HEK293T (cell line): ENCODE measurements around the gene SGSH.

Experiments used
- CTCF ChIA-PET: fragments of 350-600 bp; formaldehyde crosslinking; extraction: SDS; loops from one replicate; lab custom pipeline; 2021; ENCODE audit warnings: antibody characterized with exemption, inconsistent platforms; lab: Yijun Ruan, JAX
- POLR2A ChIA-PET: fragments of 350-600 bp; formaldehyde crosslinking; extraction: SDS; loops from one replicate; lab custom pipeline; 2020; ENCODE audit warnings: antibody characterized with exemption, inconsistent platforms; lab: Yijun Ruan, JAX
- DNase-seq: peaks from one replicate; pipeline ENCODE4 v3.0.0; 2012; ENCODE audit warnings: mixed read lengths; ENCODE audit errors: extremely low spot score
- ARNT ChIP-seq: fragments of 450-650 bp; IDR thresholded peaks from 2 replicates; pipeline ENCODE4 v1.6.1; 2017; ENCODE audit warnings: mild to moderate bottlenecking
- BHLHE40 ChIP-seq: fragments of 450-650 bp; IDR thresholded peaks from 2 replicates; pipeline ENCODE4 v1.6.1; 2016; ENCODE audit warnings: mild to moderate bottlenecking, moderate library complexity, borderline replicate concordance
- CTBP1 ChIP-seq: fragments of 450-650 bp; IDR thresholded peaks from 2 replicates; pipeline ENCODE4 v1.6.1; 2016; ENCODE audit warnings: borderline replicate concordance
- ELF4 ChIP-seq: fragments of 450-650 bp; IDR thresholded peaks from 2 replicates; pipeline ENCODE4 v1.6.1; 2017; ENCODE audit warnings: antibody characterized with exemption
- FOXA1 ChIP-seq: fragments of 450-650 bp; IDR thresholded peaks from 2 replicates; pipeline ENCODE4 v1.6.1; 2016; ENCODE audit warnings: mild to moderate bottlenecking
- FOXK2 ChIP-seq: fragments of 450-650 bp; IDR thresholded peaks from 2 replicates; pipeline ENCODE4 v1.6.1; 2016; ENCODE audit warnings: mild to moderate bottlenecking
- FOXM1 ChIP-seq: fragments of 450-650 bp; IDR thresholded peaks from 2 replicates; pipeline ENCODE4 v1.6.1; 2017; ENCODE audit warnings: mild to moderate bottlenecking, borderline replicate concordance
- HDGF ChIP-seq: fragments of 450-650 bp; IDR thresholded peaks from 2 replicates; pipeline ENCODE4 v1.6.1; 2017; ENCODE audit warnings: antibody characterized with exemption, borderline replicate concordance
- L3MBTL2 ChIP-seq: fragments of 450-650 bp; conservative IDR thresholded peaks from 2 replicates; pipeline ENCODE4 v1.6.1; 2016; ENCODE audit warnings: mild to moderate bottlenecking
- LEF1 ChIP-seq: fragments of 450-650 bp; IDR thresholded peaks from 2 replicates; pipeline ENCODE4 v1.6.1; 2017; ENCODE audit warnings: mild to moderate bottlenecking, borderline replicate concordance
- NFRKB ChIP-seq: fragments of 450-650 bp; IDR thresholded peaks from 2 replicates; pipeline ENCODE4 v1.6.1; 2016; ENCODE audit warnings: mild to moderate bottlenecking, moderate library complexity
- PKNOX1 ChIP-seq: fragments of 450-650 bp; IDR thresholded peaks from 2 replicates; pipeline ENCODE4 v1.6.1; 2016
- SP1 ChIP-seq: fragments of 450-650 bp; IDR thresholded peaks from 2 replicates; pipeline ENCODE4 v1.6.1; 2017
- SUZ12 ChIP-seq: fragments of 450-650 bp; IDR thresholded peaks from 2 replicates; pipeline ENCODE4 v1.6.1; 2016; ENCODE audit warnings: mild to moderate bottlenecking
- TARDBP ChIP-seq: fragments of 450-650 bp; IDR thresholded peaks from 2 replicates; pipeline ENCODE4 v1.6.1; 2016
- ZNF384 ChIP-seq: fragments of 450-650 bp; IDR thresholded peaks from 2 replicates; pipeline ENCODE4 v1.6.1; 2016

The SGSH gene

GRCh38 chr17:80257716-80258213 lies 37.6 kb upstream of the SGSH start:
- TF ChIP-seq BHLHE40 (no peak), FOXM1 (no peak), FOXA1 (no peak), ARNT (no peak), TARDBP (no peak), FOXK2 (no peak), SP1 (no peak), L3MBTL2 (no peak), HDGF (no peak), ZNF384 (no peak)
- ChIA-PET POLR2A (interaction anchor here (2.1 kb wide), 1 partner anchor 156 kb away, joined by 6 read pairs; the partner anchor contains the start of gene GAA), CTCF (no interaction called here)
- DNase-seq, result no peak

GRCh38 chr17:80256034-80256350 lies 35.9 kb upstream of the SGSH start:
- DNase-seq, result no peak
- TF ChIP-seq HDGF (no peak), BHLHE40 (no peak), PKNOX1 (no peak), L3MBTL2 (no peak), LEF1 (no peak), SP1 (no peak), FOXM1 (no peak), ELF4 (no peak), NFRKB (no peak)
- ChIA-PET CTCF (interaction anchor here (0.6 kb wide), 1 partner anchor 169 kb away, joined by 3 read pairs; no protein-coding TSS in a partner anchor), POLR2A (no interaction called here)

GRCh38 chr17:80254396-80255251 lies 34.5 kb upstream of the SGSH start:
- TF ChIP-seq BHLHE40, result no peak
- no peak for TF ChIP-seq SUZ12
- no peak for TF ChIP-seq PKNOX1
- no peak for TF ChIP-seq FOXA1
- ChIA-PET CTCF (no interaction called here), POLR2A (no interaction called here)
- no peak for DNase-seq

- CTCF ChIA-PET, result no interaction called here
- TF ChIP-seq TARDBP, result no peak
- TF ChIP-seq ARNT, result no peak
- TF ChIP-seq FOXK2, result no peak
- POLR2A ChIA-PET, result no interaction called here
- no peak for DNase-seq
These were observed 33.7 kb upstream of the SGSH start for GRCh38 chr17:80253631-80254395.

- ChIA-PET POLR2A (no interaction called here), CTCF (no interaction called here)
- peak; percentile 55 for DNase-seq
- TF ChIP-seq FOXA1, result no peak
- TF ChIP-seq ELF4, result no peak
- TF ChIP-seq BHLHE40, result no peak
- no peak for TF ChIP-seq PKNOX1
- TF ChIP-seq FOXK2, result no peak
- TF ChIP-seq CTBP1, result no peak
- no peak for TF ChIP-seq LEF1
- no peak for TF ChIP-seq SUZ12
These were observed 32.7 kb upstream of the SGSH start for GRCh38 chr17:80252871-80253270.

- ChIA-PET CTCF (no interaction called here), POLR2A (no interaction called here)
- TF ChIP-seq PKNOX1 (no peak), NFRKB (no peak), LEF1 (no peak), L3MBTL2 (no peak), FOXM1 (no peak), ARNT (no peak), FOXA1 (no peak), SUZ12 (no peak), CTBP1 (no peak), TARDBP (no peak), FOXK2 (no peak)
- DNase-seq, result no peak
These were observed 31.8 kb upstream of the SGSH start for GRCh38 chr17:80251966-80252365.
